Activated T-cell treated with anti-CD3 and anti-CD28 coated beads, Interleukin-2, amount 50 U/mL, for 48 hours (primary cell): Measurements from ENCODE around the gene FTL.
A peak's percentile ranks its signal among the peaks of the same experiment; 100 is the strongest.

ENCODE experiments used
- DNase-seq, 2 experiments: peaks; one replicate each; pipeline ENCODE4 v3.0.0-alpha.2; 2020

FTL gene

DNA sequence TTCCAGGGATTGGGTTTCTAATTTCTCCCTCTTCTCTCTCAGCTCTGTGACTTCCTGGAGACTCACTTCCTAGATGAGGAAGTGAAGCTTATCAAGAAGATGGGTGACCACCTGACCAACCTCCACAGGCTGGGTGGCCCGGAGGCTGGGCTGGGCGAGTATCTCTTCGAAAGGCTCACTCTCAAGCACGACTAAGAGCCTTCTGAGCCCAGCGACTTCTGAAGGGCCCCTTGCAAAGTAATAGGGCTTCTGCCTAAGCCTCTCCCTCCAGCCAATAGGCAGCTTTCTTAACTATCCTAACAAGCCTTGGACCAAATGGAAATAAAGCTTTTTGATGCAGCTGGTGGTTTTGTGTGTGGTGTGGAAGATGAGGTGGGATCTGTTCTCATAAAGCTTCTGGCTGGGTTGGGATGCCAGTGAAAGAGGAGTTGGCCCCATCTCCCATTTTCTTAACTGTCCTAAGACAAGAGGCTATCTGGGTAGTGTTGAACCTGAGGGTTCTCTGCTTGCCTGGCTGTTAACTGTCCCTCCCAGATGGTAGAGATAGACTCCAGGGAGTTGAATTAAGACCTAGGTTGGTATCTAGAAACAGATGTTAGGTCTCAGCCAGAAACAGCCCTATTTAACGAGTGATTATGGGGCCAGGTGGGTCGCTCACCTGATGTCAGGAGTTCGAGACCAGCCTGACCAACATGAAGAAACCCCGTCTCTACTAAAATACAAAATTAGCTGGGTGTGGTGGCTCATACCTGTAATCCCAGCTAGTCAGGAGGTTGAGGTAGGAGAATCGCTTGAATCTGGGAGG is 1.6 kb downstream of the FTL start:
- peak in 1 of 2 experiments; percentile 32 for DNase-seq

DNA sequence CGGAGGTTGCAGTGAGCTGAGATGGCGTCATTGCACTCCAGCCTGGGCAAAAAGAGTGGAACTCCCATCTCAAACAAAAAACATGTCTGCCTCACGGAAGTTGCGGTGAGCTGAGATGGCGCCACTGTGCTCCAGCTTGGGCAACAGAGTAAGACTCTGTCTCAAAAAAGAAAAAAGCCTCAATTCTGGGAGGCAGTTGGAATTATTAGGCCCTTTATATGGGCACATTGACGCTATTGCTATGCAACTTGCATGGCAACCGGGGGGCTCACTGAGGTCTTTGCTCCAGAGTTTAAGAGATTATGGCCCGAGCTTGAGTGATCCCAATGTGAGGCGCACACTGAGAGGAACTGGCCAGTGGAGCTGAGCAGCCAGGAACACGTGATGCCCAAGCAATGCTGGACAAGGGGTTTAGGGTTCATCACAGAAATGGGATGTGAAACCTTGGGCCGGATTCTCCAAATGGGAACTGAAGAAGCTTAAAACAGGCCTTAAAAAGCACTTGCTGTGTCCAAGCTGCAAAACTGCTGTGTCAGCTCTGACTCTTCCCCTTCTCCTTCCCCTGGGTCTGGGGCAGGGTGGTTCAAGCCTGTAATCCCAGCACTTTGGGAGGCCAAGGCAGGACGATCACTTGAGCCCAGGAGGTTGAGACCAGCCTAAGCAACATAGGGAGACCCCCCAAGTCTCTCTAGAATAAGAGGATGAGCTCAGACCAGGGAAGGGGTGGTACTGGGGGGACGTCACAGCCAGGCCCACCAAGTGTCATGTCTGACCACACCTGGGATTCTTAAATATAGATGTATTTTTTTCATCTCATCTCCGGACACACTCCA is 2.5 kb downstream of the FTL start:
- peak in 1 of 2 experiments; percentile 31 for DNase-seq

DNA sequence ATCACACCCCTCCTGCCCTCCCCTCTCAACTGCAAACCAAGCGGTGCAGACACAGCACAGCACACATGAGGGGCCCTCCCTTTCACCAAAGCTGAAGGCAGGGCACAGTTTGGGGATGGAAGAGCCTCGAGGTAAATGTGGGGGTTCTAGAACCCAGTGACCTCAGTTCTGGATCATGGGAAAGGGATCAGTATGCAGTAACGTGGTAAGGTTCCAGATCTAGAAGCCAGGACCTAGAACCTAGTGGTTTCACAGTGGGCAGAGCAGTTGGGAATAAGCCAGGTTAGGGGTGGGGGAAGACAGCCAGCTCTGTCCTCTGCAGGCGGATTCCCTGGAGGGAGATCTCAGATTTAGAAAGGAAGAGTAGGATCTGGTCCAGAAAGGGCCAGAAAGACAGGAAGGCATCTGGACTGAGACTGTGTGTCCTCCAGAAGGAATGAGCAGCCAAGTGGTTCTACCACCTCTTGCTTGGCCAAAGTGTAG is 3.1 kb downstream of the FTL start:
- DNase-seq = no peak

DNA sequence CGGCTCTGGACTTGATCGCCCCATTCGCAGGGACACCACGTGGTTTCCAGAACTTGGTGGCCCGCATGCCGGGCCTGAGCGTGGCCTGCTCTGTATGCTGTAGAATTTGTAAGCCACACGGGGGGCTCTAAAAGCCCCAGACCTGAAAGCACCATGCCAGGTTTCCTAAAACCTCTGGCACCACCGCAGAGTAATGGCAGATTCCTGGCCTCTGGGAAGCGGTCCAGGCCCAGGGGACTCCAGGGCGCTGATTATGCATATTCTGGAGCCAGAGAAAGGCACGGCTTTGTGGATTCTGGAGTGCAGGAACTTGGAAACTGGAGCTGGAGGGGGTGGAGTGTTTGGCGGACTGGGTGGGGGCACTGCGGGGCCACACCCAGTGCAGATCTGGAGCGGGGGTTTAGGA is 3.7 kb downstream of the FTL start:
- DNase-seq = no peak

DNA sequence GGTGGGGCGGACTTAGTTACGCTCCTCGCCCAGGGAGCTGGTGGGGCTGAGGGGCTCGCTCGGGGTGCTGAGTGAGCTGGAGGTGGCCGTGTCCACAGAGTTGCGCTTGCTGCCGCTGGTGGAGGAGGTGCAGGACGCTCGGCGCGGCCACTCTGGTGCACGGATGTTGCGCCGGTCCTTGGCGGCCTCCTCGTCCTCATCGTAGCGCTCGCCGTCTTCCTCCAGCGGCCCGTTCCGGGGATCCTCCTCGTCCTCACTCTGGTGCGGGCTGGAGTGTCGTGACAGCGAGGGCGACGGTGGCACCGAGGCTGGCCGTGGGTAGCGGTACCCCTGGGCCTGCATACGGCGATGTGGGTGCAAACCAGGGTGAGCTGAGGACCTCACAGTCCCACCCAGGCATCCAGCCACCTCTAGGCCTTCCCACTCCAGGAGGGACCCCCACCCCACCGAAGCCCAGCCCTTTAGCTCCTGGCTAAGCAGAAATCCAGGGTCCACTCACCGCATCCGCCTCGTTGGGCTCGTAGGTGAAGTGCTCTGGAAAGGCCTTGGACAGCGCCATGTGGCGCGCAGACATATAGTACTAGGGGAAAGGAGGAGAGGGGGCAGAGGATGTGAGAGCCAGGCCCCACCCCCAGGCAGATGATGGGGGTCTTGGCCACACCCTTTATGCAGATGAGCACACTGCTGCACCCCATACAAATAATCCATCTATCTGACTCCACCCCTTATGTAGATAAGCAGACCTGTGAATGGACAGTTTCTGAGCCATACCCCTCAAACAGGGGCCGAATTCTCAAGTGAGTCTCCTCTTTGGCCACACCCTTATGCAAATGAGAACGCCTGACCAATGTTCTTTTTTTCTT is 4.4 kb downstream of the FTL start:
- DNase-seq = no peak

DNA sequence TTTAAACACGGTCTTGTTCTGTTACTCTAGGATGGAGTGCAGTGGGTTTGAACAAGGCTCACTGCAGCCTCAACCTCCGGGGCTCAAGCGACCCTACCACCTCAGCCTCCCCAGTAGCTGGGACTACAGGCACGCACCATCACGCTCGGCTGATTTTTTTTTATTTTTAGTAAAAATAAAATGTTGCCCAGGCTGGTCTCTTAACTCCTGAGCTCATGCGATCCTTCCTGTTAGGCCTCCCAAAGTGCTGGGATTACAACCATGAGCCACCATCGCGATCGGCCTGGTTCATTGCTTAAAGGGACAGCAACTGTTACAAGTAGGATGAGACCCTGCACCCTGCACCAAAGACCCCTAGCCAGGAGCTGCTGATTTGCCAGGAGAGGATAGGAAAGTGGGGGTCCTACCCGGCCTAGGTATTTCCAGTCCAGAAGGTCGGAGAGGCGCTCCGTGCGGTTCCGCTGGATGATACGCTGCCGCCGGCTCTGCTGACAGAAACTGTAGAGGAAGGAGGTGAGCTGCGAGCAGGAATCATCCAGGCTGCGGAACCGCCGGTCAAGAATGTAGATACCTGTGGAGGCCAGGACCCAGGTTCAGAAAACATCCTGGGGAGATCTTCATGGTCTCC is 5.1 kb downstream of the FTL start:
- no peak for DNase-seq

DNA sequence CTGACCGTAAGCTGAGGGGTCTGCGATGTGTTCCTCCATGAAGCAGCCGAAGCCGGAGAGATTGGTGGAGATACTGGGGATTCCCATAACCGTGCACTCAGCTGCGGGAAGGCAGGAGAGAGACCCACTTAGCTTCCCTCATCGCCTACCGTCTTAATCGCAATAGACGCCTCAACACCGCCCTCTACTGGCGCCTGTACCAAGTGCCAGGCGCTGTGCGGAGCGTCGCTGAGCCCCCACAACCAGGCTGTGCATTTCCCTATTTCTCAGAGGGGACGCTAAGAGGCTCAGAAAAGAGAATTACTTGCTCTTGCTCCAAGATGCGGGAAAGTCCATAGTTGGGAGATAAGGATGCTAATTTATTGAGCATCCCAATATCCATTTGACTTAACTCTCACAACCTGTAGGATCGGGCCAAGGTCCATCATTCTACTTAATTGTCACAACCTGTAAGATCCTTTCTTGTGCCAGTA is 5.8 kb downstream of the FTL start:
- peak; percentile 88 for DNase-seq

DNA sequence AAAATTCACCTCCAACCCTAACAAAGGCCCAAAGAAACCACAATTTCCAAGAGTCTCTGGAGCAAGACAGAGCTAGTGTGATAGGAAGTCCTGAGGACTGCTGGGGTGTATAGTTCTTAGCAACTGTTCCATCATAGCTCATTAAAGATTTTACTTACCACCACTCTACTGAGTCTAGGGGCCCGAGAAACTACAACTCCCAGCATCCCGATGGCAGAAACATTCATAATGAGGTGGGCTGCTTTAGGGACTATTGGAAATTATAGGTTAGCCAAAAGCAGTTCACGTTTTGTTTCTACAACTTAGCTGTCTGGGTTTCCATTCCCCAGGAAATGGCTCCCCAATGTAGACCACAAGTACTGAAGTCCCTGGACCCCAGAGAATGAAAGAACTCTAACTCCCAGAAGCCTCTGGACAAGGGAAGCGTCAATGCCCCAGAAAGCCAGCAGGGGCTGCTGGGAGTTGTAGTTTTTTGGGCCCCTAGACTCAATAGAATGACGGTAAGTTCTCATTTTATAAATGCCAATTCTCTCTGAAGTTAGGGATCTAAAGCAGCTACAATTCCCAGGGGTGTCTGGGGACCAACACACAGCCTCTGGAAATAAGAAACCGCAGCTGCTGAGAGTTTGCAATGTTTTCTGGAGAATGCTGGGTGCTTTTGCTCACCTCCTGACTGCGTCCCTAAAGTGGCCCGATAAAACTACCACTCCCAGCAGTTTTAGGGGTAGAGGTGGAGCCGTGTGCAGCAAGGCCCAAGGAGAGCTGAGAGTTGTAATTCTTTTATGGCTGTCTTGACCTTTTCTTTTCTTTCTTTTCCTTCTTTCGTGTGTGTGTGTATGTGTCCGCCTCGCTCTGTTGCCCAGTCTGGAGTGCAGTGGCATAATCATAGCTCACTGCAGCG is 11.1 kb downstream of the FTL start:
- peak; percentile 56 to 57 for DNase-seq

DNA sequence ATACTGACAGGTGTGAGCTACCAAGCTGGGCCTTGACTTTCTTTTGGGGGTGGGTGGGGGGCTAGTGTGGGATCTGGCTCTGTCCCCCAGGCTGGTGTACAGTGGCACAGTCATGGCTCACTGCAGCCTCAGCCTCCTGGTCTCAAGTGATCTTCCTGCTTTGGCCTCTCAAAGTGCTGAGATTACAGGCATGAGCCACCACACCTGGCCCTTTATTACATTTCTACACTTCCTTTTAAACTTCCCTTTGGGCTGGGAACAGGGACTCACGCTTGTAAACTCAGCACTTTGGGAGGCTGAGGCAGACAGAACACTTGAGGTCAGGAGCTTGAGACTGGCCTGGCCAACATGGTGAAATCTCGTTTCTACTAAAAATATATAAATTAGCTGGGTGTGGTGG is 12.0 kb downstream of the FTL start:
- DNase-seq = no peak

DNA sequence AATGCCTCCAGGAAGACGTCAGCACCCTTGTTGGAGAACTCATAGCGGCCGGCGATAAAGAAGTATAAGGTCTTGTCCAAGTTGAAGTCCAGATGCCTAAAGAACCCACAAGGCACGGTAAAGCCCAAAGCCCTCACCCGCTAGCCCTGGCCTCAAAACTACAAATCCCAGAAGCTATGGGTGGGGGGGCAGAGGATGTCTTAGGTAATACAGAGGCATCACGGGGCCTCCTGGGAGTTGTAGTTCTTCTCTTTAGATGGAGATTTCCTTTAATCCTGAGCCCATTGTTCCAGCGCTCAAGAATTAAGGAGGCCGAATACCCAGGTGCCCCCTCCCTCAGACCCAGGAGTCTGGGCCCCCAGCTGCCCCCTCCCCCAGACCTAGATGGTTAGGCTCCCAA is 17.2 kb downstream of the FTL start:
- DNase-seq = no peak

DNA sequence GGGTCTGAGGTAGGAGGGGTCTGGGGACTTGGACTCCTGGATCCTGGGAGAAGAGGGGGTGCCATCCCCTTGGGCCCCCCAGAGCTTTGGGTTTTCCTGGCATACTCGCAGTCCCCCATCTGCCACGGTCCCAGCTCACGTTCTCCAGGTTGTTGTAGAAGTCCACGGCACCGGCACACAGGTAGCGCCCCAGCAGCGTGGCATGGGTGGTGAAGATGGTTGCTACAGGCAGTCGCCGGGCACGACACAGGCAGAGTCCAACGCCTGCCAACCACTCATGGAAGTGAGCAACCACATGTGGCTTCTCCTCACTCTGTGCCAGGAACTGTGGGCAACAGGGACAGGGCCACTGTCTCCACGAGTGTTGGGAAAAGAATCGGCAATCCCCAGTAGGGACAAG is 20.6 kb downstream of the FTL start:
- no peak for DNase-seq

DNA sequence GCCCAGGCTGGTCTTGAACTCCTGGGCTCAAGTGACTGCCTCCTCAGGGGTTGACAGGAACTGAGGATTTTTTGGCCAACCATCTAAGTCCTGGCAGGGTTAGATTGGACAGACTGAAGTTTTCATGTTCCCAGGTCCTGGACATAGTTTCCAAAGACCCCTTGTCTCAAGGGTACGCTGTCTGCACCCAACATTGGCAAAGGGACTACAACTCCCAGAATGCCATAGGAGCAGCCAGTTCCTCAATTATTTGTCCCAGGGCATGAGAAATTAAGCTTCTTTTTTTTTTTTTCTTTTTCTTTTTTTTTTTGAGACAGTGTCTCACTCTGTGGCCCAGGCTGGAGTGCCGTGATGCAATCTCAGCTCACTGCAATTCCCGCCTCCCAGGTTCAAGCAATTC is 21.1 kb downstream of the FTL start:
- no peak for DNase-seq

DNA sequence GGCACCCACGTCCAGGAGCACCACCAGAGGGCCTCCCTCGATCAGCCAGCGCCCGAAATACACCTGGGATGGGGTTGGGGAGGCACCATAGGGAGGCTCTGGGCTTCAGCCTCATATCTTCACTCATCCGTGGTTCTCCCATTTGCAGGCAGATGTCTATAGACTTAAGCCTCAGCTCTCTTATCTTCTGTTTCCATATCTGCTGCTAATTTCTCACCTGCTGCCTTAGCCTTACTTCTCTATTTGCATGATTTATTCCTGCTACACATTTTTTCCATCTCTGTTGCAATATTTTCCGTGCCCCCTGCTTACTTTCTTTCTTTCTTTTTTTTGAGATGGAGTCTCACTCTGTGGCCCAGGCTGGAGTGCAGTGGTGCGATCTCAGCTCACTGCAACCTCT is 22.2 kb downstream of the FTL start:
- DNase-seq = no peak

DNA sequence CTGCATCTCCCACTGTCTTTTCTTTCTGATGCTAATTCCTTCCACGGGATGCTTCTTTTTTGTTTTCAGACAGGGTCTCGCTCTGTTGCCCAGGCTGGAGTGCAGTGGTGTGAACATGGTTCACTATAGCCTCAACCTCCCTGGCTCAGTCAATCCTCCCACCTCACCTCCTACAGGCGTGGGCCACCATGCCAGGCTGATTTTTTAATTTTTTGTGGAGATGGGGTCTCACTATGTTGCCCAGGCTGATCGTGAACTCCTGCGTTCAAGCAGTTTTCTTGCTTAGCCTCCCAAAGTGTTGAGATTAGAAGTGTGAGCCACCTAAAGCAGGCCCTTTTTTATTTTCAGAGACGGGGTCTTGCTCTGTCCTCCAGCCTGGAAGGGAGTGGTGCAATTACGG is 23.2 kb downstream of the FTL start:
- DNase-seq = no peak

DNA sequence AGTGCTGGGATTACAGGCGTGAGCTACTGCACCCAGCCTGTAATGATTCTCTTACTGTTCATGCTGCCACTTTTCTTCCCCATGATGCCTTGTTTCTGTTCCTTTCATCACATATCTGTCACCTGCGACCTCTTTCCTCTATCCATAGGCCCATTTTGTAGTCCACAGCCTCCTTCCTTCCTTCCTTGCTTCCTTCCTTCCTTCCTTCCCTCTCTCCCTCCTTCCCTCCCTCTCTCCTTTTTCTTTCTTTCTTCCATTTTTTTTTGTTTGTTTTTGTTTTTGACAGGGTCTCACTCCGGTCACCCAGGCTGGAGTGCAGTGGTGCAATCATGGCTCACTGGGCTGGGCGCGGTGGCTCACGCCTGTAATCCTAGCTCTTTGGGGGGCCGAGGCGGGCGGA is 23.8 kb downstream of the FTL start:
- no peak for DNase-seq

DNA sequence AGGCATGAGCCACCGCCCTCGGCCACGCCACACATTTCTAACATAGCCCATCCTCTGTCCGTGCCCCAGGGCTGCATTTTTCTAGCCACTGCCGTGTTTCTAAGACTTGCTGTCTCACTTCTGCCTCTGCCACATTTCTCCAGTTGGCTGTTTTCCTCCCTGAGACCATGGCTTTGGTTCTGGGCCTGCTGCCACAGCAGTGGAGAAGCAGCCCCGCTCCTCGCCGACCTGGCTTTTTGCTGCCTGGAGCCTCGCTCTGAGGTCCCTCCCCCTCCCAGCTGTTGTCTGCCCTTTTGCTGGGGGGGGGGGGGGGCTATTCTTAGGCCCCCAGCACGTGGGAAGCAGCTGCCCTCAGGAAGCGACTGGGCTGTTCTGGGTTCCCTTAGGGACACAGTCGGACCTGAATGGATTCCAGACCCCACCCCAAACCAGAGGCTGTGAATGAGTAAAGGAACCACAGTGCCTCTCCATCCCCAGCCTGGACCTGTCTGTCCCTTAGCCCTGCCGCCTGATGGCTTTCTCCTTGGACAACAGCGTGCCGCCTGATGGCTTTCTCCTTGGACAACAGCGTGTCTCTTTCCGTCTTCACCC is 24.7 kb downstream of the FTL start:
- no peak for DNase-seq

DNA sequence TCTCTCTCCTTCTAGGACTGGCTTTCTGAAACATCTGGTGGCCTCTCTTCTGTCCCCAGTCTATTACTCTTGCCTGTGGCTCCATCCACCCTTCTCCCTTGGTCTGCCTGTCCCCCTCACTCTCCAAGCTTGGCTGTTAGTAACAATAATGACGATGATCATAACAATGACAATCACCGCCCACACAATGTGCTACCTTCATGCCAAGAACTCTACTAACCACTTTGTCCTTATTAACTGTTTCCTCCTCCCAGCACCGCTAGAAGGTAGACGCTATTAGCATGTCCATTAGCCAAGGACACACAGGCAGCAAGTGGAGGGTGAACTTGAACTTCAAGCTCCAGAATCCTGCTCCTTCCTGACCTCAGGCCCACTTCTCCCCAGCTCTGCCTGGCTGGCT is 25.3 kb downstream of the FTL start:
- no peak for DNase-seq

DNA sequence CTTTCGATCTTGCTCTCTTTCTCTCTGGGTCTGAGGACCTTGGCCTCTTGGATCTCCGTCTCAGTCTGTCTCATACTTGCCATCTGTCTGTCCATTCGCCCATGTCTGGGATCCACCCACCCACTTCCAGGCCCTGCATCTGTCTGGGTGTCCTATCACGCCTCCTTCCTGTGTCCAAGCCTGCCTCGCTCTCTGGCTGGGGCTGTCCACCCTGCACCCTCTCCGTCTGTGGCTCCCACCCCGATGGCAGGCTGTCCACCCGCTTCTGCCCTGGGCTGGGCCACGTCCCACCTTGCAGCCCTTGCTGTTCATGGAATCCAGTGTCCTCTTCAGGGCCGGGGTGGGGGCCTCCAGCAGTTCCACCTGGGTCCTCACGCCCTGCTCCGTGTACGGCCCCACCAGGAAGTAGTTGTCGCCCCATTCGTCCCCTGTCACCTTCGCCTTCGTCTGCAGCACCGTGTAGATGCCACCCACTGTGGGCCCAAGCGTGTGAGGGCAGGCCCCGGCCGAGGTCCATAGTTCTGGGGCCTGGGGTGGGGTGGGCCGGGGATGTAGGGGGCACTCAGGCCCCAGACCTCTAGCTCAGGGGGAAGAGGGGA is 26.0 kb downstream of the FTL start:
- no peak for DNase-seq

DNA sequence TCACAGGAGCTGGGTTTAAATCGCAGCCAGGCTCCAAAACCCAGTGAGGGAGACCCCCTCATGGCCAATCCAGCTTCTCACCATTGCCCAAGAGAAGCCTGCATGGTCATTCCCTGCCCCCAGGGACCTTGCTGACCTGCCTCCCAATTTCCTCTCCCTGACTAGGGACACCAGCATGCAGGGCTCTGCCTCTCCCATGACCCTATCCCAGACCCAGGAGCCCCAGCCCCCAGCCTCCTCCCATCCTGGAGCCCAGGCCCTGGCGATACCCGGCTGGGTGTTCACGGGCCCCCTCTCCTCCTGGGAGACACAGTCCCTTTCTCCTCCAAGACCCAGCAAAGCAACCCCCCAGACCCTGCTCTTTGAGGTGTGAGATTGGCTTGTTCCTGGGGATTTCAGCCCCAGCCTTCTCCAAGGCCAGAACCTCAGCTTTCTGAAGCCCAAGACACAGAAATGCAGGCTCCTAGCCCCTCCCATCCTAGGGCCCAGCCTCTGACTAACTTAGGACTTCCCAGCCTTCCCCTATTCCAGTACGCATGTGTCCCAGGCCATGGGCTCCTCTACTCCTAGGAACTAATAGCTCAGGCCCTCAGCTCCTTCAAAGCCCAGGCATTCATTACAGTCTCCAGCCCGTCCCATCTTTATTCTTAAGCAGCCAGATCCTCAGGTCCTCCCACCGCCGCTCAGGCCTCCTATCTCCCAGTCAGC is 26.9 kb downstream of the FTL start:
- peak in 1 of 2 experiments; percentile 39 for DNase-seq
